H1 (cell line): ENCODE measurements around the gene SLAMF6. TPM values are rescaled to one million over a fixed set of nuclear protein-coding genes. Genes with fewer than 3 reads are reported as not detected.

ENCODE experiments used
- CHD1 ChIP-seq: IDR thresholded peaks from 2 replicates; pipeline ENCODE4 v1.6.1; 2012; ENCODE audit warnings: low read depth, low read length, improper control_type of control experiment
- CHD7 ChIP-seq: fragments of 300-600 bp; sonication (generic); IDR thresholded peaks from 2 replicates; pipeline ENCODE4 v1.7.1; 2012; ENCODE audit warnings: low read length, moderate library complexity, mild to moderate bottlenecking, inconsistent platforms; ENCODE audit not compliant: insufficient replicate concordance
- KDM5A ChIP-seq: fragments of 200-600 bp; IDR thresholded peaks from 2 replicates; pipeline ENCODE4 v1.7.1; 2012; ENCODE audit warnings: mild to moderate bottlenecking, low read length, inconsistent platforms, mixed read lengths
- MAFK ChIP-seq: IDR thresholded peaks from 2 replicates; pipeline ENCODE4 v1.6.1; 2012; ENCODE audit warnings: low read depth, mild to moderate bottlenecking, improper control_type of control experiment, low read length
- polyA plus RNA-seq, 7 experiments: library from polyadenylated mRNA; depleted of rRNA in 3 of 7; stranded (reverse) in 5 of 7; unstranded in 2 of 7; fragments of >200 nt in 5 of 7; fragments of 200-250 nt in 2 of 7; gene quantifications; 1 replicate in 5 of 7; 2 replicates in 1 of 7; 4 replicates in 1 of 7; pipeline versions ENCODE4 v1.2.1 to v1.2.3, GENCODE V29; 2011 to 2013; ENCODE audit warnings: missing spikeins in 2 of 7, mixed read lengths in 2 of 7
- total RNA-seq: library from RNA; stranded (reverse); fragmentation: NEBNext Ultra II Directional; extraction: Animal tissue kit (Norgen Biotek cat#: 25700); gene quantifications from 2 replicates; pipeline ENCODE4 v1.2.1, GENCODE V29; 2021

The SLAMF6 gene
- total and polyA plus RNA-seq, 2 of the 8 experiments (the other 6 are each of a cell fraction or from before 2014, with no cell fraction given): not detected

DNA sequence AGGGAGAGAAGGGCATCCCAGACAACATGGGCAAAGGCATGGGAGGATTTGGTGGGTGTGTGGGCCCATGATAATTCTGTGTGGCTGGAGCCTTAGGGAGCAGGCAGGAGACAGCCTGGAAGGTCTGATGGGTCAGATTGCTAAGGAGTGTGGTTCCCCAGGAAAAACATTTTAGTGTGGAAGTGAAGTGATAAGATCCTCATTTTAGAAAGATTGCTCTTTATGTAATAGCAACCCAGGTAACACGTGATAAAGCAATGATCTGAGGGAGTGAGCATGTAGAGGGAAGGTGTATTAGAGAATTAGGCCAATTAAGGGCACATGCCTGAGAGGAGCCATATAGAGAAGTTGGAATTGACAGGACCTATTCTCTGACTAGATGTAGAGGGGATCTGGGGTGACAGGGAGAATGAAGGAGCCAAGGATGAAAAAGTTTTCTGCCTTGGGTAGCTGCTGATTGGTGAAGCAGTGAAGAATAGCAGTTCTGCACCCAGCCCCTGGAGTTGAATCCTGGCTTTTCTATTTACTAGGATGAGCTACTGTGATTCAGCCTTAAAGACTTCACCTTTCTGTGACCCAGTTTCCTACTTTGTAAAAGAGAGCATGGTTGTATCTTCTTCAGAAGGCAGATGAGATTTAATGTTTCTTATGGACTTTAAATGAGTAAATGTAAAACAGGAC, 18.7 kb upstream of the SLAMF6 start (continued):
- TF ChIP-seq CHD7 (no peak), CHD1 (no peak), KDM5A (no peak), MAFK (no peak)
